ENCODE results near the gene SCN4A.
A peak's percentile ranks its signal among the peaks of the same experiment; 100 is the strongest.
"Not testable (repeated sequence)": the region's sequence is repeated elsewhere in the genome, so short reads cannot be mapped to it uniquely, and the experiment has no call there.

The SCN4A gene

DNA sequence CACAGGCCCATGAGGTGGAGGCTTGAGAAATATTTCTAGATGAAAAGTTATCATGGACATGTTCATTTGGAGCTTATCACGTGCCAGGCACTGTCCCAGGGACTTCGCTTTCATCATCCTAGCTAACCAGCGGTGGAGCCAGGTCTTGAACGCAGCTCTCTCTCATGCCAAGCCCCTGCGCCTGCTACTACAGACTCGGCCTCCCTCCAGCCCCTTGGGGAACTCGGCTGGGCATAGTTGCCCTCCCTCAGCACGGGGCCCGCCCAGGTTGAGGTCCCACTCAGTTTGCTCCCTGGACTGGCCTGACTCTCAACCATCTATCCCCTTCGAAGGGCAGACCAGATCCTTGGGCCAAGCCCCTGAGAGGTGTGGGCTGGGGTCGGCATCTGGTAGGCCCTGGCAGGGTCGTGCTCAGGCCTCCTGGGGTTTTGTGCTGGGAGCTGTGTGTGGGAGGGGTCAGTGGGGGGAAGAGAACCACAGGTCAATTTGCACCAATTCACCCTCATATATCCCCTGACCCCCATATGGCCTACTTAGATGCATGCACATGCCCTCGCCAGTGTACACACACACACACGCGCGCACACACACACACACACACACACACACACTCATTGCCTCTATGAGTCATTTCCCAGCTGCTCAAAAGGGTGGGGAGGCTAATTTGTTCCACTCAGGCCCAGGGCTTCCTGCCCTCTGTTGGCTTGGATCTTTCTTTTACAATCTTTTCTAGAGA lies 12.1 kb upstream of the SCN4A start:
- peak; percentile 55 for DNase-seq (ENCODE audit: low read depth)

DNA sequence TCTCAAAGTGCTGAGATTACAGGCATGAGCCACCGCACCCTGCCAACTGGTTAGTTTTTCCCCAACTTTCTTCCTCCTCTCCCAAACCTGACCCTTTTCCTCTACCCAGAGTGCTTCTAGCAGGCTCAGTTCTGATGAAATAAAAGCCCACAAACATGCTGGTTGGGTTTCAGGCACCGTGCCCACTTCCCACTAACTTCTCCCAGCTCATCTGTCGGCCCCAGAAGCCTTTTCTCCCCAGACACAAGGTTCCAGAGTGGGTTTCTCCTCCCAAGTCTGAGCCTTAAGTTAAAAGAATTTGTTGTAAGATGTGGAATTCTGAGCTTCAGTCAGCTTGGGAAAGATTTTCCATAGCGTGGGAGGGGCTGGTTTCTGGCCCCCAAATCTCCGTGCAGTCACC lies 11.5 kb upstream of the SCN4A start:
- no peak for DNase-seq (ENCODE audit: low read depth)

DNA sequence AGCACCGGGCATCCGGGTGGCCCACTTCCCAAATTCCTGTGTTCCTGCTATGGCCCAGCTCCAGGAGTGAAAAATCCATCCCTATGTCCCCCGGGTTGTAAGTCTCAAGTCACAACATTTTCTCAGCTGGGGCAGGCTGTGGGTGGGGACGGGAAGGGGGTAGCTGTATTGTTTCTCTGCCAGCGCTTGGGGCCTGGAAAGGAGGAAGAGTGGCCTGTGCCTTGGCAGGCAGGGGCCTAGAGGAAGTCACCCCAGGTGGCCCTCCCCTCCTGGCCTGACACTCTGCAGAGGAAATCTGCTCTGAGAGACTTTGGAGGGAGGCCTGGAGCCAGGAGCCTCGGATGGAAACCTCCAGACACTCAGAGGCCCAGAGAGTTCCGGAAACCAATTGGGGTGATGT lies 10.6 kb upstream of the SCN4A start:
- DNase-seq (ENCODE audit: low read depth) = no peak

GRCh38 chr17:63982641-63983040 lies 9.9 kb upstream of the SCN4A start:
- not testable (repeated sequence) for DNase-seq (ENCODE audit: low read depth)

- DNase-seq (ENCODE audit: low read depth) = no peak
Measured at GRCh38 chr17:63978272-63979200, 5.8 kb upstream of the SCN4A start.

GRCh38 chr17:63976702-63977101 lies 4.0 kb upstream of the SCN4A start:
- DNase-seq (ENCODE audit: low read depth) = no peak

GRCh38 chr17:63975541-63976092 lies 2.9 kb upstream of the SCN4A start:
- no peak for DNase-seq (ENCODE audit: low read depth)

DNA sequence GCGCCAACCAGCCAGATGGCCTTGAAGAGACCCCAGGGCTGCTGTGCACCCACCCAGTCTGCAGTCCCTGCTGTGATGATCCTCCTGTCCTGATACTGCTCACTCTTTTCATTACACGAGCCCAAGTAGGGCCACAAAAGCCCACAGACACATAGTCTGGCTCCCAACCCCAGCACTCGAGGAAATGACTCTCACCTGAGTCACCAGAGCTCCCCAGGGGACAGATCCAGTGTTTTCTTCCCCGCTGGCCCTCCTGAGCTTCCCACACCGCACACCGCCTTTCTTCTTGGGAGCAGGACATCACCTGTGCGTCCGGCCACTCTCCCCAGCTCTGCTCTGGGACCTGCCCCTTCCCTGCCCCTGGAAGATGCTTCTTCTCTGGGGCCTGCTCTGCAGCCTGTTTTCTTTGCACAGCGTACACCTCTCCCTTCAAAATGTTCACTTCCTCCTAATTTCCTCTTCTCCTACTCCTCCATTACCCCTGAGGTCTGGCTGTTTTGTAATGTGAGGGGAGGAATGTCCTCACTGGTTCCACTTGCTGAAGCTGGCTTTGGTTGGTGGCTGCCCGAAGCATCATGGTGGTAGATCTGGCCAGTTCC lies 2.0 kb upstream of the SCN4A start:
- DNase-seq (ENCODE audit: low read depth) = no peak

- no peak for DNase-seq (ENCODE audit: low read depth)
Measured at GRCh38 chr17:63973930-63974593, 1.3 kb upstream of the SCN4A start.

DNA sequence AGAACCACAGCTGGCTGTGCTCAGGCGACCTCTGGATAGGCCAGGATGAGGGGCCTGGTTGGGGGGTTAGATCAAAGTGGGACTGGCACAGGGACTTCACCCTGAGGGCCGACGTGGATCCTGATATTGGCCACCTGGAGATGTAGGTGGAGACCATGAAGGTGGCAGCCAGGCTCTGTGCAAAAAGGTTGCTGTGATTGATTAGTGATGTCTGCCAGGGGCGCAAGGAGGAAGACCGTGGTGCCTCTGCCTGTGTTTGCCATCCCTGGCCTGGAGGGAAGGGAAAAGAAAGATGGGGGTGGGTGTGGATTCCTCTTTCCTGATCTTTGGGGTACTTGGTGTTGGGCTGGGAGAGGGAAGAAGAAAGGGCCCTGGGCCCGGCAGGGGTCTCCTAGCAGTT lies 529 bp upstream of the SCN4A start:
- no peak for DNase-seq (ENCODE audit: low read depth)

DNA sequence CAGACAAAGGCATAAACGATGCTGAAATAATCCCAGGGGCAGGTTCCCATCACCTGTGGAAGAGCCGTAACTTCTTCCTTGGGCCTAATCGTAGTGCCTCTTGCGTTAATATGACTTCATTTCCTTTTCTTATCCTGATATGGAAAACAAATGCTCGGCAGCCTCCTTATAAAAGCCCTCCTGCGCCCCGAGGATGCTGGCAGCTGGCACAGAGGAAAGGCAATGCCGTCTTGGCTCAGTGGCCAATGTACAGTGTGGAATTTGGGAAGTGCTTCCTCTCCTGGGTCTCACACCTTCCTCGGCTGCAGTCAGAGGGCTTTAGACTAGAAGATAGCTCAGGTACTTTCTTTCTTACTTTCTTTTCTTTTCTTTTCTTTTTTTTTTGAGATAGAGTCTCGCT lies 3.4 kb downstream of the SCN4A start:
- DNase-seq (ENCODE audit: low read depth) = no peak

GRCh38 chr17:63967953-63968352 lies 4.8 kb downstream of the SCN4A start:
- DNase-seq (ENCODE audit: low read depth) = no peak

DNA sequence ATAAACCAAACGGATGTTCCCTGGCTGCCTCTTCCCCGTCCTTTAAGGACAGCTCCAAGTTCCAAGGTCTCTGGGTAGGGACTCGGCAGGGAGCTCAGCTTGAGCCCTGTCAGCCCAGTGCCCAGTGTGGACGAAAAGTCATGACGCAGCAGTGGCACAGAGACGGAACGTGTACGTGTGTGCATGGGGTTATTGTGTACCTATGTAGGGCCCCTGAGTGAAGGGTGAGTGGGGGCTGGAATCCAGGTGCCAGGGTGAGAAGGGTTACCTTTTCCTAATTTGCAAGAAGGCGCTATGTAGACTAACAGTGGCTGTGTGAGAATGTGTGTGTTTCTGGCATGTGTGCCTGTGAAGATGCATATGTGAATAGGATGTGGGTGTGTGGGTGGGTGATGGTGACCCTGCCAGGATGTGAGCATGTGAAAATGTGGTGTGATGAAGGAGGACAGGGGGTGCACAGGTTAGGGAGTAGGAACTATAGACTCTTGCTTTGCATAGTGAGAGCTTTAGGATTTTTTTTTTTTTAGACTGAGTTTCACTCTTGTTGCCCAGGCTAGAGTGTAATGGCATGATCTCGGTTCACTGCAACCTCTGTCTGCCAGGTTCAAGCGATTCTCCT lies 6.0 kb downstream of the SCN4A start:
- no peak for DNase-seq (ENCODE audit: low read depth)

DNA sequence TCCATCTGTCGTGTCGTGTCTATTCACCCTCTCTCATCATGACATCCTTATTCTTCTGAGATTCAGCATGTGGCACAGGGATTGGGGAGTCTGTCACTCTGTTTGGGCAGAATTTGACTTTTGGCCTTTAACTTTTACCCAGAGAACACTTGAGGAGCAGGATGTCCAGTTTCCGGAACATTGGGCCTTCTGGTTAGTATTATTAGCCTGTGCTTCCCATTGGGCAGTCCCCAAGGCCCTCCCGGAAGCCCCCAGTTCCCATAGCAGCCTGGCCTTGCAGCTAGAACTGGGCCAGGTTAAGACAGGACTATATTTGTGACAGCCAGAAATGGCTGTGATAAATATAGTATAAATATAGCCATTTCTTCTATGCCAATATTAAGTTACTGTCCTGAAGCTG lies 9.6 kb downstream of the SCN4A start:
- DNase-seq (ENCODE audit: low read depth) = no peak

DNA sequence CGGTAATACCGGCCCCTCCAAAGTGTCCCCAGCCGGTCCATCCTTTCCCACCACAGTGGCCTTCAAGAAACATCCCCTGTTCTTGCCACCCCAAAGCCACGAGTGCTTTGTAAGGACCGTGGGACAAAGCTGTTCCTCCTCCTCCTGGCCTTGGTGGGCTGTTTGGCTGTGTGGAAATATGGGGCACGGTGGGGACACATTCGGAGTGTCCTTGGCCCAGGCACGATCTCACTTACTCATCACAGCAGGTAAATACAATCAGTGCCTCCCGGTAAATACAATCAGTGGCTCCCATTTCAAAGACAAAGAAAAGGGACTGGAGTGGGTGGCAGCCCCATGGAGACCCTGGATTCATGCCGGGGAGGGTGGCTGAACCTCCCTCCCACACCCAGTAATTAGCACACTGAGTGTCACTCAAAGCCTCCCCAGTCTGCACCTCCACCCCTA lies 10.4 kb downstream of the SCN4A start:
- DNase-seq (ENCODE audit: low read depth) = no peak

DNA sequence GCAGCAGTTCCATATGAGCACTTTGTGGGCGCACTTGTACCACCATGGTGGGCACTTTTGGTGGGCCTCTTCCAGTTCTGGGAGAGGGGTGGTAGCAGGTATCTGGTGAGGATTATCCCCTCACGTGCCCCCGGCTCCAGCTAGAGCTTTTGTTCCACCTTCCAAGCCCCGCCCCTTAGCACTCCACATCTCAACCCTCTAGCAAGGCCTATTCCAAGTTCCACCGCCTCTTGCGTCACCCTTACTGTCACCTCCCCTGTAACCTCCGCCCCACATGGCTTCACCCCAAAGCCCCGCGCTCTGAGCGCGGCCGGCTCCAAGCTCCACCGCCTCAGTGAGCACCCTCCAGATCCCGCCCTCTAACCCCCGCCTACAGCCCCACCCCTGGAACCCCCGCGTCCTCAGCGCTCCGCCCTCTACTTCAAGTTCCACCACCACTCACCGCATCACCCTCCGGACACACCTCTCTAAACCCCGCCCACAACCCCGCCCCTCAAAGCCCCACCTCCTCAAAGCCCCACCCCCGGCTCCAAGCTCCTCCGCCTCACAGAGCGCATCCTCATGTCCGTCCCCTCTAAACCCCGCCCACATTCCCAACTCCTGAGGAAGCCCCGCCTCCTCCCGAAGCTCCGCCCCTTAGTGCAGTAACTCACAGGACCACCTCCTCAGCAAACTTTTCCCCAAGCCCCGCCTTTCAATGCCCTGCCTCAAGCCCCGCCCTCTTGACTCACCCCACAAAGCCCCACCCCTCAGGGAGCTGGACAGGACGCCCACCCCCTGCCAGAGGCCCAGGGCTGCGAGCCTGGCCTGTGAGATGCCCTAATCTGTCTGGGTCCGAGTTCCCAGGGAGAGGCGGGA lies 11.1 kb downstream of the SCN4A start:
- no peak for DNase-seq (ENCODE audit: low read depth)

GRCh38 chr17:63960430-63960829 lies 12.3 kb downstream of the SCN4A start:
- no peak for DNase-seq (ENCODE audit: low read depth)

- DNase-seq (ENCODE audit: low read depth) = no peak
Measured at GRCh38 chr17:63960006-63960405, 12.7 kb downstream of the SCN4A start.

GRCh38 chr17:63956296-63956920 lies 16.3 kb downstream of the SCN4A start:
- DNase-seq (ENCODE audit: low read depth) = no peak

- DNase-seq (ENCODE audit: low read depth) = no peak
Measured at GRCh38 chr17:63955791-63956190, 16.9 kb downstream of the SCN4A start.
